Peyer's patch (tissue), 4 donors: ENCODE measurements around the gene HOXA4. TPM values are rescaled to one million over a fixed set of nuclear protein-coding genes. Genes with fewer than 3 reads are reported as not detected.
A peak's percentile ranks its signal among the peaks of the same experiment; 100 is the strongest.

Source experiments
- DNase-seq, 3 donors: peaks; one replicate each; pipeline ENCODE4 v3.0.0-alpha.2; 2017 to 2019
- H3K27ac ChIP-seq, 4 donors: fragments of 200-600 bp; sonication (generic); one replicate each; pipeline ENCODE4 v1.5.1; 2016 to 2019
- H3K27me3 ChIP-seq, 2 donors: fragments of 200-600 bp; sonication (generic); one replicate each; pipeline ENCODE4 v1.5.1; 2019
- H3K36me3 ChIP-seq, 3 donors: fragments of 200-600 bp; sonication (generic); one replicate each; pipeline ENCODE4 v1.5.1; 2016 to 2019
- H3K4me1 ChIP-seq, 4 donors: fragments of 200-600 bp; sonication (generic); one replicate each; pipeline ENCODE4 v1.5.1; 2016 to 2019
- H3K4me3 ChIP-seq, 4 donors: fragments of 200-600 bp; sonication (generic); 1 replicate in 3 of 4; 2 replicates in 1 of 4; pipeline ENCODE4 v1.5.1; 2016 to 2019; ENCODE audit warnings: mild to moderate bottlenecking in 1 of 4
- H3K9me3 ChIP-seq, 4 donors: fragments of 200-600 bp; sonication (generic); one replicate each; pipeline ENCODE4 v1.5.1; 2016 to 2019; ENCODE audit warnings: mild to moderate bottlenecking in 1 of 4
- POLR2A ChIP-seq, 2 donors: fragments of 450-650 bp; IDR thresholded peaks; one replicate each; pipeline ENCODE4 v1.5.1; 2017; ENCODE audit warnings: antibody characterized with exemption in 2 of 2, mild to moderate bottlenecking in 2 of 2, moderate library complexity in 2 of 2
- total RNA-seq, 4 donors: library from RNA; depleted of rRNA; stranded (reverse); fragments of >200 nt; gene quantifications; one replicate each; pipeline ENCODE4 v1.1.0, GENCODE V29; 2016
- TF ChIP-seq, protein P1 (sequence below), 6 experiments: fragments of 450-650 bp in 4 of 6; fragments of 200-600 bp in 2 of 6; sonication (generic) in 1 of 6; IDR thresholded peaks; one replicate each; pipeline ENCODE4 v1.5.1; 2017 to 2019; ENCODE audit warnings: antibody characterized with exemption in 6 of 6, mild to moderate bottlenecking in 3 of 6, moderate library complexity in 1 of 6

HOXA4 gene
- total RNA-seq, 4 donors from 2014 or later = 2.6 to 11.5 (median 5.9) TPM

DNA sequence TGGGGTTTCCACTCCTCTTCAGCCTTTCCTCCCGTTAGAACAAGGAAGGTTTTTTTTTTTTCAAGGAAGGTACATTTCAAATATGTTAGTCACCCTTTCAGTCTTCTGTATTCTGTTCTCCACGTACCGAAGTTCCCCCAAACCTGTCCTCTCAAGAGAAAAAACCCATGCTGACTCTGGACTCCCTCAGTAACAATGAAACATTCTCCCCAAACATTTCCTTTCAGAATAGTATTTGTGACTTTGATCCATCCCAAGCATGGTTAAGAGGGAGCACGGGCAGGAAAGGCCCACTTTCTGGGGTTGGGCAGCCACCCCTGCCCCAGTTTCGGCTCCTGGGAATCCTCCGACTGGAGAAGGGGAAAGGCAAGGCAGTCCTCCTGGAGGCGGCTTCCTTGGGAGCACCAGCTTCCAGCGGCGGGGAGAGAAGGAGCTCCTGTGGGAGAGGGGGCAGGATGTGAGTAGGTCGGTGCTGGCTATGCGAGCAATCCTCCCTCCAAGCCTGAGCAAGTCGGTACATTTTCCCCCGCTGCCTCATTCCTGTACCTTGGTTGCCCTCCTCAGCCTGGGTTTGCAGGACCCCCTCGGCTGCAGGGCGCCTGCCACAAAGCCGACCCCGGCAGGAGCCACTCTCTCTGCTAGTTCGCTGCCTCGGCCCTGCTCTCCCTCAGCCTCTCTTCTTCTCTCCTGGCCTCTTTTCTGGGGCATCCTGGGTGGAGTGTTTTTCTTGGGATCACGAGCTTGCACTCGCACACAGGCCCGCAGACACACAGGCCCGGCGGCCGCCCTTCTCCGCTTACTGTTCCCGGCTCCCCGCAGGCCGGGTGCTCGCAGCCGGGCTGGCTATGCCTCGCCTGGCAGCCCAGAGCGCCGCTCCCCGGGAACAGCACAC lies 32.6 kb downstream of the HOXA4 start:
- H3K4me1 ChIP-seq = peaks cover 0 to 30% (median 5%) of the 10 kb centered on the region in 4 donors
- peak overlapping the region; percentile 9 to 82 (median 46) for H3K4me3 ChIP-seq
- no peaks in the 10 kb centered on the region for H3K36me3 ChIP-seq
- no peaks in the 10 kb centered on the region for H3K9me3 ChIP-seq
- H3K27me3 ChIP-seq = no peaks in the 10 kb centered on the region
- DNase-seq = peak in 1 of 3 donors; percentile 61
- TF ChIP-seq, protein P1, sequence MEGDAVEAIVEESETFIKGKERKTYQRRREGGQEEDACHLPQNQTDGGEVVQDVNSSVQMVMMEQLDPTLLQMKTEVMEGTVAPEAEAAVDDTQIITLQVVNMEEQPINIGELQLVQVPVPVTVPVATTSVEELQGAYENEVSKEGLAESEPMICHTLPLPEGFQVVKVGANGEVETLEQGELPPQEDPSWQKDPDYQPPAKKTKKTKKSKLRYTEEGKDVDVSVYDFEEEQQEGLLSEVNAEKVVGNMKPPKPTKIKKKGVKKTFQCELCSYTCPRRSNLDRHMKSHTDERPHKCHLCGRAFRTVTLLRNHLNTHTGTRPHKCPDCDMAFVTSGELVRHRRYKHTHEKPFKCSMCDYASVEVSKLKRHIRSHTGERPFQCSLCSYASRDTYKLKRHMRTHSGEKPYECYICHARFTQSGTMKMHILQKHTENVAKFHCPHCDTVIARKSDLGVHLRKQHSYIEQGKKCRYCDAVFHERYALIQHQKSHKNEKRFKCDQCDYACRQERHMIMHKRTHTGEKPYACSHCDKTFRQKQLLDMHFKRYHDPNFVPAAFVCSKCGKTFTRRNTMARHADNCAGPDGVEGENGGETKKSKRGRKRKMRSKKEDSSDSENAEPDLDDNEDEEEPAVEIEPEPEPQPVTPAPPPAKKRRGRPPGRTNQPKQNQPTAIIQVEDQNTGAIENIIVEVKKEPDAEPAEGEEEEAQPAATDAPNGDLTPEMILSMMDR (IDR thresholded peaks at IDR 0.05) = no peak
- TF ChIP-seq POLR2A (IDR thresholded peaks at IDR 0.05) = no peak
- peak overlapping the region; percentile 47 to 93 (median 78) for H3K27ac ChIP-seq

DNA sequence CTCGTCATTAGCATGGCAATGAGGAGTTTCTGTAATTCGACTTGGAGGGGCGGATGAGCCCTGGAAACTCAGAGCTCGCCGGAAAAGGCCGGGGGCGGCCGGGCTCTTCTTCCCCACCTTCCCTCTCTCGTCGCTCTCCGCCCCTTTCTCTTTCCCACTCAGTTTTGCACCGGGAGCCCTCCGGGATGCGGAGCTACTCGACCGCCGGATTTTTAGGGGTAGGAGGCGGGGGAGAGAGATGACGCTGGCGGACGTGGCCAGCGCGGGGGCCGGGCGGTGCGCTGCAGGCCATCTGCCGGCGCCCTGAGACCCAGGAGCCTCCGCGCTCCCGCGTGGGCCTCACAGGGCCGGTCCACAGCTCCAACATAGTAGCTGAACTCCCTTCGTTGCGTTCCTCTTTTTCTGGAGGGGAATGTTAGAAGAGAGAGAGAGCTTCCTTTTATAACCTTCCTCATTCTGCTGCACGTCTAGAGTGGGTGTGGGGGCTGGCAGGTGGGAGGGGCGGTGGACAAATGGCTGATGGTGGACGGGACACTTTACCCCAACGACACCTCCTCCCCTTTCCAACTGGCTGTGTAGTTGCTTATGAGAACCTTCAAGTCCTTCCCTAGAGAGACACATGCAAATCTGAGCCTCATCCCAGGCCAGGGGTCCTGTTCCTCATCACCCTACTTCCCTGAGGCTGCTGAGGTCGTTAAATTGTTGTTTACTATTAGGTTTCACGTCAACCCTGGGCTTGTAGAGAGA lies 33.6 kb downstream of the HOXA4 start:
- peak in 1 of 2 donors; percentile 25 for TF ChIP-seq POLR2A (IDR thresholded peaks at IDR 0.05)
- TF ChIP-seq, protein P1 (IDR thresholded peaks at IDR 0.05) = no peak
- Histone ChIP-seq H3K27me3 (no peaks in the 10 kb centered on the region), H3K36me3 (no peaks in the 10 kb centered on the region), H3K4me1 (peaks cover 0 to 24% (median 5%) of the 10 kb centered on the region in 4 donors), H3K27ac (peak overlapping the region; percentile 74 to 93 (median 82)), H3K4me3 (peak overlapping the region; percentile 75 to 87 (median 84)), H3K9me3 (no peaks in the 10 kb centered on the region)
- peak in 1 of 3 donors; percentile 69 for DNase-seq

DNA sequence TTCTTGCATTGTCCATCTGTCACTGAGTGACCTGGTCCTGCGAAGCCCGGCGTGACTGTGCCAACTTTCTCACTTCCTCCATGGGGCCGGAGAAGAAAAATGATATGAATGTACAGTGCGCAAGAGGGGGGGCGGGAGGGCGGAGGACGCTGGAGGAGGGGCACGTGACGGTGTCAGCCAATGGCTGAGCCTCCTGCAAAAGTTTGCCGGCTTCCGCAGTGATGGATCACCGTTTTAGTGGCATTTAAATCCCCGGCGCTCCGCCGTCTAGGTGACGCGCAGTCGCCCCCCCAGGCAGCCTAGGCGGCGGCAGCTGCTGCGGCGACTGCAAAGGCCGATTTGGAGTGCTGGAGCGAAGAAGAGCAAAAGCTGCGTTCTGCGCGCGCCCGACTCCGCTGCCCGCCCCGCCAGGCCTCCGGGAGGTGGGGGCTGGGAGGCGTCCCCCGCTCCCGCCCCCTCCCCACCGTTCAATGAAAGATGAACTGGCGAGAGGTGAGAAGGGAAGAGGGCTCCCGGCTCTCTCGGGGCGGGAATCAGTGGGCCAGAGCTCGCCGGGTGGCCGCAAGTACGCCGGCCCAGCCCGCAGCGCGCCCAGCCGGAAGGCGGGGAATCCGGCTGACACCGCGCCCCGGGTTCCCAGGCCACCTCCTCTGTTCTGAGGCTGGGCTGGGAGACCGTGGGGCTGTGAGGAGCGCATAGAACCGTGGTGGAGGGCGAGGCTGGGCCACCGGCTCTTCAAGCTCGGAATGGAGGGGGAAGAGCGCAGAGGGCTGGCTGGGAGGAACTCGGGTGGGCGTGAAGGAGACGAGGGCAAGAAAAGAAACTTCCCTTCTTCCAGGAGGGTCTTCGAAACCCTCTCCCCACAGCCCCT lies 34.4 kb downstream of the HOXA4 start, which contains the start of gene HOXA1:
Gene HOXA1, minus strand, starts transcription at position 104 of the 871 bp plus-strand sequence. Its CDS starts 88 bp downstream, at position 16.
- Histone ChIP-seq H3K4me3 (peak within 1 kb of the TSS; percentile 75 to 87 (median 84)), H3K27ac (peak within 1 kb of the TSS; percentile 74 to 93 (median 82)), H3K9me3 (no peaks in the 10 kb centered on the region), H3K27me3 (no peaks in the 10 kb centered on the region), H3K36me3 (no peaks in the 10 kb centered on the region), H3K4me1 (peaks cover 0 to 23% (median 5%) of the 10 kb centered on the region in 4 donors)
- TF ChIP-seq, protein P1 (IDR thresholded peaks at IDR 0.05) = no peak
- TF ChIP-seq POLR2A (IDR thresholded peaks at IDR 0.05) = peak; percentile 70 to 90
- DNase-seq = peak; percentile 81 to 93 (median 92)

DNA sequence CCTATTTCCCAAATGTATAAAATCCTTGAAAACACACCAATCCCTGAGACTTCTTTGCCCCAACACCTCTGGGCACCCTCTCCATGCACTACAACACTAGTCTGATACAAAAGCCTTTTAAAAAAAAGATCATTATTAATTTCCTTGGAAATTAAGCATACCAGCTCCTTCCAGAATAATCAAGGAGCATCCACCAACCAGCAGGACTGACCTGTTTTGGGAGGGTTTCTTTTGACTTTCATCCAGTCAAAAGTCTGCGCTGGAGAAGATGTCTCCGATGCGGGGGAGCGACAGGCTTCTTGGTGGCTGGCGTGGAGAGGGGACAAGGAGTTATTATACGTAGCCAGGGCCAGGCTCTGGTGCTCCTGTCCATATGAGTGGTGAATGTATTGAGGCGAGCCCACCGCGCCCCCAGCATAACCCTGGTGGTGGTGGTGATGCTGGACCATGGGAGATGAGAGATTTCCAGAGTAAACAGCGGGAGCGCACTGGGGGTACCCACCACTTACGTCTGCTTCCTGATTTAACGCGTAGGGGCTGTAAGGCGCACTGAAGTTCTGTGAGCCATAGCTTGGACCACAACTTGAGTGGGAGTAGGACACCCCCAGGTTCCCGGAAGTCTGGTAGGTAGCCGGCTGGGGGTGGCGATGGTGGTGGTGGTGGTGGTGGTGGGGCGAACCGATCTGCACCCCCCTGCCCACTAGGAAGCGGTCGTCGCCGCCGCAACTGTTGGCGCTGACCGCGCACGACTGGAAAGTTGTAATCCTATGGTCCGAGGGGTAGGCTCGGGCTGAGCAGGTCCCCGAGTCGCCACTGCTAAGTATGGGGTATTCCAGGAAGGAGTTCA lies 35.3 kb downstream of the HOXA4 start:
- Histone ChIP-seq H3K4me3 (peak overlapping the region; percentile 75 to 87 (median 84)), H3K4me1 (peaks cover 0 to 22% (median 3%) of the 10 kb centered on the region in 4 donors), H3K36me3 (no peaks in the 10 kb centered on the region), H3K27me3 (no peaks in the 10 kb centered on the region), H3K27ac (peak overlapping the region; percentile 52 to 93 (median 78)), H3K9me3 (no peaks in the 10 kb centered on the region)
- TF ChIP-seq, protein P1 (IDR thresholded peaks at IDR 0.05) = no peak
- no peak for TF ChIP-seq POLR2A (IDR thresholded peaks at IDR 0.05)
- peak in 1 of 3 donors; percentile 52 for DNase-seq
